NCI-H2171 (cell line): ENCODE data around the gene TRHDE.

Source experiments
- DNase-seq: peaks from one replicate; lab custom pipeline; 2025; lab: John Stamatoyannopoulos, UW

The TRHDE gene

DNA sequence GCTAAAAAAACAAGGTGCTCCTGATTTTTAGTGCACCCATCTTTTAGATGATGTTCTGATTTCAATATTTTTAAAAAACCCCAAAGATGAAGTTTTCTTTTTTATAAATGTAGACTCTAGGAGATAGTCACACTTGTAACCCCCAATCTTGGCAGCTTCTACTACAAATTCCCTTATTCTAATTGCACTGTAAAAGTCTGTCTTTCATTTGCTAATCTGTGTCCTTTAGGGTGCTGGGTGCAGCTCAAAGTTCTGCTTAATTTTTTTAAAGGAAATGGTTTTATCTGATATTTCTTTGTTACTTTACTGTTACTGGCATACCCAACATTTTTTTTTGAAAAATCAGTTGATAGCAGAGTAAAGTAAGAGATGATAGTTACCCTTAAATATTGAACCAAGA, 172.0 kb downstream of the TRHDE start:
- no peak for DNase-seq

DNA sequence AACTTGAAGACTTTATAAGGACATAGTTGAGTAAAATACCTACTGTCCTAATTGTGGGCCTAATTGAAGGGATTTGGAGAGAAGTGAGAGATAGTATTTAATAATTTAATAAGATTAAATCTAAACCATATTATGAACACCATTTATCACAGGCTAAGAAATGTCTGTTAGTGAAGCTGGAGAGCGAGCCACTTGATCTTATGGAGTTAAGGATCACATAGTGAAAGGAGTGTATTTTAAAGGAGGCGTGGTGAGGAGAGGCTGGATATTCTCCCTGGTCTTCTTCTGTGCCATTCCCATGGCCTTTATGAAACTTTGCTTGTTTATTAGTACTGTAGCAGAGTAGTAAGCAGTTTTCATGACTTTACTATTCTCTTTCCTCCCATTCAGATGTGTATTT, 172.4 kb downstream of the TRHDE start:
- no peak for DNase-seq

DNA sequence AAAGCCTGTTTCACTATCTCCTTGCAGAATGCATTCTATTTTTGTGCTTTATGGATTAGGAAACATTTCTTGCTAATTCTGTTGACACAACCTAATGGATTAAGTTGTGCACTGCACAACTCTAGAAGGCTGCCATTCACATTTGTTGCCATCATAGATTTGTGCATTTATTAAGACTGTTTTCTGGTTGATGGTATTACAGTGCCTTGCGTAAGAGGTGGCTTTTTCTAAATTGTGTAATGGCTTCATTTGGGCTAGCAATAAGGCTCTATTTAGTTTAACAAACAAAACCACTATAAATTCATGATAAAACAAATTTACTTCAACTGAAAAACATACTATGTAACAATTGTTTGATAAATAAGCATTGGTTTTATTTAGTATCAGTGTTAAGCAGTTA, 175.9 kb downstream of the TRHDE start:
- DNase-seq, result no peak

DNA sequence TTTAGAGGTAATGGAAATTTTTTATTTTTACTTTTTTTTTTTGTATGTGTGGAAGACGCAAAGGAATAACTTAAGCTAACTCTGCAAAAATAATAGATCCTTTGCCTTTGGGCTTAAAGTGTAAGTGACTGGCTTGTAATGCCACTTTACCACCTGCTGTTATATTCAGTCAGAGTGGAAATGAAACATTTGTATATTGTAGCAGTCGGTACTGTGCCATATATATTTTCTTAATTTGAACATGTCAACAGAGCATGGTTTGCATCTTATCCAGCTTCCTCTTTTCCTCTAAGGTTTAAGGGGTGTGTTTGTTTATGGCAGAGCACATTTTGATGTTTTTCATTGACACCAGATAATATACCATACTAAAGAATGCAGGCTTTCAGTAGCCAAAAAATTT, 176.6 kb downstream of the TRHDE start:
- DNase-seq, result no peak

DNA sequence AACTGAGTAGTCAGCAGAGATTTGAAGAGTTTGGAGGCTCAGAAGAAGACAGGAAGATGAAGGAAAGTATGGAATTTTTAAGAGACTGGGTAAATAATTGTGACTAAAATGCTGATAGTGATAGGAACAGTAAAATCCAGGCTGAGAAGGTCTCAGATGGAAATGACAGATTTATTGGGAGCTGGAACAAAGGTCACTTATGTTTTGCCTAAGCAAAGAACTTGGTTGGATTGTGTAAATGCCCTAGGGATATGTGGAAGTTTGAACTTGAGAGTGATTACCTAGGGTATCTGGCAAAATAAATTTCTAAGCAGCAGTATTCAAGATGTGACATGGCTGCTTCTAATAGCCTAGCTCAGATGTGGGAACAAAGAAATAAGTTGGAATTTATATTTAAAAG, 180.9 kb downstream of the TRHDE start:
- DNase-seq, result no peak

DNA sequence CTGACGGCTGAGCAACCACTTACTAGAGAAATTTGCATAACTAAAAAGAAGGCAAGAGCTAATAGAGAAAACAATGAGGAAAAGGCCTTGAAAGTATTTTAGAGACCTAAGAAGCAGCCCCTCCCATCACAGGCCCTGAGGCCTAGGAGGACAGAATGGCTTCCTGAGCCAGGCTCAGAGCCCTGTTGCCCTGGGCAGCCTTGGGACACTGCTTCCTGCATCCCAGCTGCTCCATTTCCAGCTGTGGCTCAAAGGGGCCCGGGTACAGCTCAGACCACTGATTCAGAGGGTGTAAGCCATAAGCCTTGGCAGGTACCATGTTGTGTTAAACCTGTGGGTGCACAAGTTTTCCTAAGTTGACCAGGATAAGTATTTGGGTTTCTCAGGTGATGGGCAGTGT, 181.4 kb downstream of the TRHDE start:
- no peak for DNase-seq

DNA sequence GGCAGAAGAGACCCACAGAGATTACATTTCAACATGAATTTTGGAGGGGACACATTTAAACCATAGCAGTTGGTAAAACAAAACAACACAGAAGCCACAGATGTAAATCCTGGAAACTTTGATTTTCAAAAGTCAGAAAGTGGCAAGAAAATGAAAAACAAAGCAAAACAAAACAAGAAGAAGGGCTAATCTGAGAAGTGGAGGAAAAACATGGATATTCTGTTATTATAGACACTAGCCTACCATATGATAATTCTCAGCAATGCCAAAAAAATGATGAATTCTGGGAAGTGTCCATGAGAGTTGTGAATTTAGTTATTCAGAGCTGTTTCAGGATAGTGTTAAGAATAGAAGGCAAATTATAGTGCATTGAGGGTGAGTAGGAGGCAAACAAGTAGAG, 192.3 kb downstream of the TRHDE start:
- DNase-seq, result no peak

DNA sequence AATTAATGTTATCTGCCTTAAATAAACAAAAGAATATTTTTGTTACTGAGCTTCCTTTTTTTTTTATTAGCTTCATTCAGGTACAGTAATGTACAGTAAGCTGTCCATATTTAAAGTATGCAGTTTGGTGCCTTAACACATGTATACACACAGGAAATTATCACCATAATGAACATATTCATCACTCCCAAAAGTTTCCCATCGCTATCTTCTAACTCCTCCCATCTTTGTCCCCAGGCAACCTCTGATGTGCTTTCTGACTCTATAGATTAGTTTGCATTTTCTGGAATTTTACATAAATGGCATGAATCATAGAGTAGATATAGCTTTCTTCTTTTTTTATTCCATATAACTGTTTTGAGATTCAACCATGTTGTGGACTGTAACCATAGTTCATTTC, 193.0 kb downstream of the TRHDE start:
- DNase-seq, result no peak

DNA sequence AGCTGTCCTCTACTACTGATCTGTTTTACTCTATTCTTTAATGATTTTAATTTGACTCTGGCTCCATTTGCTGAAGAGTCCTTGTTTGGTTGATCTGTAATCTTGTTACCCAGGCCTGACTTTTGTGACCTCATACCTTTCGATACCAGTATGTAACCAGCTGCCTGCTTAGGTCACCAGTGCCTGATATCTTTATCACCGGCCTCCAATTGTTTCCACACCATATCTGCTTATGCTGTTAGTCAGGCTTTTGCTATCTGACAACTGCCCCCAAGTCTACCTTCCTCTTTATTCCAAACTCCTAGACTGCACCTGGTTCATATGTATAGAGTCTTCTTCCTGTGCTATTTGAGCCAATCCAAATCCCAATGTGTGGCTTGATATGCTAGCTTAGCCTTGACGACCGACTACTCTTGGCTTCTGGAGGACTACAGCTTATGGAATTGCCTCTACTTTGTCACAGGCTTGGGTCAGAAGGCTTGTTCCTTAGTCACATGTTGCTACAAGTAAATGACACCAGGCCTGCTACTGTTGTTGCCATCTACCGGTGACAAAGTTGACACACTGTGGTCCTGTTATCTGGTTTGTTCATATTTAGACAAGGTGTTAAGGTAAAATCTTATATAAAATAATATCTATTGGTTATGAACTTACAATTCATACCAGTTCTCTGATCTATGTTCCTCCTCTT, 193.9 kb downstream of the TRHDE start:
- DNase-seq, result no peak

DNA sequence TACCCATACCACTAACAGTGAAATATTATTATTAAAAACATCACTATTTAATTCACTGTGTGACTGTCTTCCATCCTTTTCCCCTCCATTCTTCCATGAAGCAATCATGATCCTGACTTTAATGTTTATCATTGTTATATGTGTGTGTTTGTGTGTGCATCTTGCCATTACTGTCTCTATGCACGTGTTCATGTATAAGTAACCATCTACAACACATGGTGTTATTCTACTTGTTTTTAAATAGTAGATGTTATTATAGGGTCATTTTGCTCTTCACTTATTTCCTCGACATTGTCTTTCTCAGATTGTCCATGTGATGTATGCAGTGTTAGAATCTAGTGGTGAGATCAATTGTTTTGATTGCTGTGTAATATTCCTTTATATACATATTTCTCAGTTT, 195.8 kb downstream of the TRHDE start:
- no peak for DNase-seq

DNA sequence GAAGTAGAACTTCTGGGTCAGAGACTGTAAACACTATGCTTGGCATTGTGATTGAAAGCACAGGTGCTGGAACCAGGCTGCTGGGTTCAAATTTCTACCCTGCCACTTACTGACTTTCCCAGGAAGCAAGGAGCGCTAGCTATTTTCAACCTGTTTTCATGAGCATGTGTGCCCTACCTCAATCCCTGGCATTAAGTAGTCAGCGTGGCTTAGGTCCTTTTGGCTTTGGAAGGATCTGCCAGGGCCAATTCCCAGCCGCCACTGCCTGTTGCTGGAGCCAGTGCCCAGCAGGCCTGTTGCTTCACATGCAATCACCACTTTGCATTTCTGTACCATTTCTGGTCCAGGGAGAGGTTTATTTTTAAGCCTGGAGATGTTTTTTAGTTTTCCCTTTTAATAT, 196.3 kb downstream of the TRHDE start:
- DNase-seq, result no peak

DNA sequence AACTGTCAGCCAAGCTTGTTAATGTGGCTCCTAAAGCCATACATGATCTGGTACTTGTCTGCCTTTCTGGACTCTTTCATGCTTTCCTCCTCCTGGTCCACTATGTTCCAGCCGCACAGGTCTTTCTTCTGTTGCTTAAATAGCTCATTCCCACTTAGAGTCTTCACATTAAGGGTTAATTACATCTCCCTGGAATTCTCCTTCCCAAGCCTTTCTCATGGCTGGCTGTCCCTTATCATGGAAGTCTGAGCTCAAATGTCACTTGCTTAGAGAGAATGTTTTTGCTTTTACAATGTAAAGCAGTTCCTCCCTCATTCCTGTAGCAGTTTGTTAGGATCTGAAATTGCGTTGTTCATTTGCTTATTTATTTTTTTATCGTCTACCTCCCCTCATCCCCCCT, 199.6 kb downstream of the TRHDE start:
- no peak for DNase-seq

DNA sequence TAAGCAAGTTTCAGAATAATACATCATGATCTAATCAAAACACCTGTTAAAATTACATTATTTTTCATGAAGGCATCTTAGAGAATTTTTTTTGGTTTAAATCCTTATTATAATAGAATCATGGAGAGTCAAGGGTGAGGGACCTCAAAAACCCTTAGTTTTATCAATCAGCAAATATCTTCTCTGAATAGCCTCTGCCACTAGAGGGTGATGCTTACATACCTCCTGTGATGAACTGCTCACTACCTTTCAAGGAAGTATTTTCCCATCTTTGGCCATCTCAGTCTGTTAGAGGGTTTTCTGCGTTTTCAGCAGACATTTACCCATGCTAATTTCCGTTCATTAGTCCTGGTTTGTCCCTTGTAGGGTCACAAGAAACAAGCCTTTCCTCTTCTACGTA, 200.2 kb downstream of the TRHDE start:
- DNase-seq, result no peak

DNA sequence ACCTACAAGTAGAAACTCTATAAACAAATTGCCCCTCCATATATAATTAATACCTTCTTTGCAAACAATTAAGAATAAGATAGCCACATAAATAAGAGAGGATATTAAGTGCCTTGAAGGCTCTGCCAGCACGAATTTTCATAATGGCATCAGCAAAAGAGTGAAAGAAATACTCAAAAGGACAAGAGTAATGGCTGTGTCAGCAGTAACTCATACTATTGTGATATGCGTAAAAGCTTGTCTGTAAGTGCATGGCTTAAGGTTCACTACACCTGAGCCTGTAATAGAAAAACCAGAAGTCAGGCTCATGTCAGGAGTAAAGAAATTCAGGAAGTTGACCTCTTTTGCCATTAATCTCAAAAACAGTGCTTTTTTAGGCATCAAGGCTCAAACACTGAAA, 204.1 kb downstream of the TRHDE start:
- no peak for DNase-seq

DNA sequence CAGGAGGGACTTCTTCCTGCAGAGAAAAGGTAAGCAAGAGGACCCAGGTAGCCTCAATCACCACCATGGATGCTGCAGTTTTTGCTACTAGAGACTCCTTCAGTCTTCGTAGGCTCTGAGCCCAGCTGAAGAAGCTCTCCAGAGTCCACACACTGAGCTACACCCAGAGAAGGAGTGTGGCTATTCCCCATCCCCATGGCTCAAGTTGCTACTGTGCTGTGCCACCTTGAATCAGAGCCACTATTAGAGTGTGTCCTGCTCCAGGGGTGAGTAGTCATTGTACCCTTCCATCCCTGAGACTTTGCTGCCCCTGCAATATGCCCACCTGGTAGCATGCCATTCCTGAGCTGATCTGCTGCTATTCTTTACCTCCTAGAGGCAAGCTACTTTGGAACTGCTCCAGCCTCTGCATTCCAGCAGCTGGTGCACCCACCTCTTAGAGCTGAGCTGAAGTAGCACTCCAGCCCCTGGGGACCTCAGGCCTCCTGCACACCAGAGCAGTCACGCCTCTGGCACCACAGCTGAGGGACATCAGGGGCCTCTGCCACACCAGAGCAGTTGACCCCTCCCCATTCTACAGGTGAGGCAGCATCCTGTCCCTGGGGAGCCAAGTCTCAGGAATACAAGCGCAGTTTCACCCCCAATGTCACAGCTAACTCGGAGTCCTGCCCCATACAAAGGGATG, 213.0 kb downstream of the TRHDE start:
- no peak for DNase-seq

DNA sequence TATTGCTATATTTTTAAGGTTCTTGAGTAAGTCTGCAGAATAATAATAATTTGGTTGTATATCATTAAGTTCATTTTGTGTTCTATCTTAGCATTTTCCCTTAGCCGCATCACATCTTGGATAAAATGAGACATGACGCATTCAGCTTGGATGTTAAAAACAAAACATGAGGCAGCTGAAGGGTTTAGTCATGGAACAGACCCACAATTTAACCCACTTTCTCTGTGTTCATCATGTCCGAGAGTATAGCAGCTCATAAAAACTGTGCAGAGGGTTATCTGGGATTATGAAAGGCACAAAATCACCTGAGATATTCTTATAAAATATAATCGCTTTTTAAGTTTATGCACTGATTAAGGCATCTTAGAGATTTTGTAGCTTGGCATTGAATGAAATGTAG, 219.3 kb downstream of the TRHDE start:
- DNase-seq, result no peak

DNA sequence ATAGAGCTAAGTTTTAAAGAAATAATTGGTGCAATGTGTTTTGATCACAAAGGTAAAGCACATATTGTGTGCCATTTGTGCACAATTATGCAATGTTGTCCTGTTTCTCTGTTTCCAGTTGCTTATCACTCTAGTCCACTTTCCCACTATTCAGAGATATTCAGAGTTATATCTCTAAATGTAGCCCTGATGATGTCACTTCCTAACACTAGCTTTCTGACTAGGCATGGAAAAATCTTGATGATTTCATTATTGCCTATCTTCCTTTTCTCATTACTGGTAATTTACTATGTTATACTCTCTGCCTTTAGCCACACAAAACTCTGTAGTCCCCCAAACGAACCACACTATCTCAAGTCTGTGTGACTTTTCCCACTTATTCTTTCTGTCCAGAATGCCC, 221.2 kb downstream of the TRHDE start:
- no peak for DNase-seq

DNA sequence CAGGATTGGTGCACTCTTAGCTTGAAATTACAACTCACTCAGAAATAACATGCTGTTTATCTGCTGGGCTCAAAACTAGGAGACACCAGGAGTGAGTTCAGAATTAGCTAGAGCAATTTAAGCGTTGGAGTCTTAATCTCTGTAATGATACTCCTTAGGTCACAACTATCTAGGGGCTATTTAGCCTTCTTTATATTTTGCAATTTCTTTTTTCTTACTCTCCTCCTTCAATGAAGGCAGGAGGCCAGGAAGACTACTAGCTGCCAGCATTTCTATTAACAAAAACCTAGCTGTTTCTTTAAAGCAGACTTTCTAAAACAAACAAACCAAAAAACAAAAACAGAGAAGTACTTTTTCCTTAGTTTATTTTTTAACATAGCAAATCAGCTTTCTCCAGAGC, 226.2 kb downstream of the TRHDE start:
- no peak for DNase-seq

DNA sequence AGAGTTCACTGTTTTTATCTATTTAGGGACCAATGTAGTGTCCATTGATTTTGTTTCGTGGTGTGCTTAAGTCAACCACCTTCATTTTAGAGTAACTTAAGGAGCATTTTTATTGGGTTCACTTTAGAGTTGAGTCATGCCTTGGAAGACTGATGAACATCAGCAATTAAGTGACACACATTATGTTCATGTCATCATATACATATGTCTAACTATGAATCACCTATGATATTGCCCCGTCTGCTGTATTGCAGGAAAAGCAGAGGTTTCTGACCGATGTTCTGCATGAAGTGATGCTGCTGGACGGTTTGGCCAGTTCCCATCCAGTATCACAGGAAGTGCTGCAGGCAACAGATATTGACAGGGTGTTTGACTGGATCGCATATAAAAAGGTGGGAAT, 227.1 kb downstream of the TRHDE start:
- no peak for DNase-seq

DNA sequence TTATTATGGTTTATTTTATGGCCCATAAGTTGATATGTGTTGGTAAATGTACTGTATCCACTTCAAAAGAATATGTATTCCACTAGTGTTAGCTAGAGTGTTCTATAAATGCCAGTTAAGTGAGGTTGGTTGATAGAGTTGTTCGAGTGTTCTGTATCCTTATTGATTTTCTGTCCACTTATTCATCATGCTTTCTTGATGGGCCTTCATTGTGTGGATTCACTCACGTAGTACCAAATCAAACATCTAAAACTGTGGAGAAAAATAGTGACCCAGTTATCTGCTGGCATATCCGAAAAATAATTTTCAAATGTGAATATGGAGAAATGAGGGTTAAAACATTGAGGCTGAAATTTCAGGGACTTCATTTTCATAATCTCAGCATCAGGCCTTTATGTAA, 230.4 kb downstream of the TRHDE start:
- DNase-seq, result no peak

DNA sequence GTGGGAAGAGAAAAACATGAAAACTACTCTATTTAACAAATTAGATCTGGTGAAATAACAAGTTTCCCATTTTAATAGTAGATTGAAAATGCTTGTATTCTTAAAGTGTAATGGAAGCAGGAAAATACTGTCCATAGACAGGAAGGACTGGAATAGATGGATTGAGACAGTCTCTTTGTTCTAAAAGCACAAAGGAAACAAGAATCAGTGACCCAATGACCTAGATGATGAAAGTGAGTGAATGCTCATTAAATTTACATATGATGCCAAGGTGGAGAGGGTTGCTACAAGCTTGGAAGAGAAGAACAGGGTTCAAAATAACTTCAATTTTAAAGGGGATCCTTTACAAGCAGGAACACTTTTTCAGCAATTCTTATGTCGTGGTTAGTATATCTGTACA, 233.1 kb downstream of the TRHDE start:
- no peak for DNase-seq

DNA sequence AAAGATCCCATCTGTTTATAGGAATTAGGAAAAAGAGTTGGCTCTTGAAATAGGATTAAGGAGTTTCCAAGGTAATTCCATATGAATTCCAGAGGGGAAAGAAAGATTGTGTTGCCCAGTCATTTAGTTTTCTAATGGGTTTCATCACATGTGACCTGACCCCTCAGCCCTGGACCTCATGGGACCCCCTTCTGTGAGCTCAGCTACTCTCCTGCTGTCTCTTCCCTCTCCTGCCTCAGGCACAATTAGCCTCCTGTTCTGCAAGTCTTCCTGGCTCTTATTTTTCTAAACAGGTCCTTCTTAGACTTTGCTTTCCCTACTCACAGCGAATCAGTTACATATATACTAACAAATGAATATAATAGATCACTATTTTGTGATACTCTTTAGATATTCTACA, 237.7 kb downstream of the TRHDE start:
- no peak for DNase-seq

DNA sequence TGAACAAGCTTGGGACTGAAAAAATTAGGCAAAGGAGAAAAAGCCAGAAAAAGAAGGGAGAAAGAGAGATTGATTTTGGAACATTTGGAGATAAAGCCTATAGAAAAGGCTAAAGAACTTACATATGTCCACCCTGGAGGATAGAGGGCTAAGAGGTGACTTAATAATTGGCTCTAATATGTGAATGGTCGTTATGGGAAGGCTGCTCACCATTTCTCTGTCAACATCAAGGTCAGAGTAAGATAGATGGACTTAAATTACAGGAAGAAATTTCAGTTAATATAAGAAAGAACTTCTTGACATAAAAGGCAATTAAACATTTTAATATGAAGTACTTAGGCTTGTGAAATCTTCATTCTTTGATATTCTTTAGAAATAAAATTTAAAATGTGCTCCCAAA, 238.6 kb downstream of the TRHDE start:
- no peak for DNase-seq

DNA sequence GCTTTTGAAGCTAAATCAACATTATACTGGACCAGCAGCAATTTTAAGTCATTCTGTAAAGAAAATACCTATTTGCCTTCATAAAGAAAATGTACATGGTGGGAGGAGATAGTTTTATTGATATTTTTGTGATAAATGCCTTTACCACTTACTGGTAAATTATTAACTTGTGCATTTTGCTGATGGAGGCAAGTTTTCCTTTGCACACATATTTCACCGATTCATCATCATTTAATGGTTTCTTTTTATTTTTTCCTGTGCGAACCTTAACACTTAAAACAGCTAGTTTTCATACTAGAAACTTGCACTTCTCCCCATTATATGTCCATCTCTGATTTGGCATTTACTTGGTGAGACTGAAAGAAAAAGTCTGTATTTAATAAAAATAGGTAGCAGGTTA, 239.3 kb downstream of the TRHDE start:
- DNase-seq, result no peak
